ENCODE results near the gene HOXA10.

The HOXA10 gene

GRCh38 chr7:27191833-27192545 lies 17.9 kb upstream of the HOXA10 start:
- peak overlapping the region; percentile 98 for H3K27ac ChIP-seq
- no peak for TF ChIP-seq CTCF (conservative IDR thresholded peaks at IDR 0.05)

GRCh38 chr7:27191161-27191731 lies 17.1 kb upstream of the HOXA10 start:
- peak overlapping the region; percentile 98 for H3K27ac ChIP-seq
- no peak for TF ChIP-seq CTCF (conservative IDR thresholded peaks at IDR 0.05)

GRCh38 chr7:27189997-27190748 lies 16.1 kb upstream of the HOXA10 start:
- peak overlapping the region; percentile 98 for H3K27ac ChIP-seq
- TF ChIP-seq CTCF (conservative IDR thresholded peaks at IDR 0.05) = no peak

- H3K27ac ChIP-seq = peak overlapping the region; percentile 98
- no peak for TF ChIP-seq CTCF (conservative IDR thresholded peaks at IDR 0.05)
These were observed 15.3 kb upstream of the HOXA10 start for GRCh38 chr7:27189295-27189996.

GRCh38 chr7:27188386-27189294 lies 14.5 kb upstream of the HOXA10 start:
- no peak for TF ChIP-seq CTCF (conservative IDR thresholded peaks at IDR 0.05)
- peak overlapping the region; percentile 98 for H3K27ac ChIP-seq

- peak overlapping the region; percentile 98 for H3K27ac ChIP-seq
- TF ChIP-seq CTCF (conservative IDR thresholded peaks at IDR 0.05) = no peak
These were observed 13.6 kb upstream of the HOXA10 start for GRCh38 chr7:27187475-27188385.

Data from VCaP (cell line).